Measurements from ENCODE around the gene ADAM19. TPM values are rescaled to one million over a fixed set of nuclear protein-coding genes. Genes with fewer than 3 reads are reported as not detected.

Gene ADAM19
- total RNA-seq, 1 donor from 2014 or later: 12.6 TPM

- DNase-seq (ENCODE audit: low spot score in 2 of 2): no peak
- FAIRE-seq: no peak
These were observed 29.8 kb downstream of the ADAM19 start for GRCh38 chr5:157545610-157546310.

- FAIRE-seq (no peak), DNase-seq (ENCODE audit: low spot score in 2 of 2) (no peak)
These were observed 31.0 kb downstream of the ADAM19 start for GRCh38 chr5:157544623-157544989.

- no peak for FAIRE-seq
- no peak for DNase-seq (ENCODE audit: low spot score in 2 of 2)
These were observed 31.6 kb downstream of the ADAM19 start for GRCh38 chr5:157543825-157544622.

DNA sequence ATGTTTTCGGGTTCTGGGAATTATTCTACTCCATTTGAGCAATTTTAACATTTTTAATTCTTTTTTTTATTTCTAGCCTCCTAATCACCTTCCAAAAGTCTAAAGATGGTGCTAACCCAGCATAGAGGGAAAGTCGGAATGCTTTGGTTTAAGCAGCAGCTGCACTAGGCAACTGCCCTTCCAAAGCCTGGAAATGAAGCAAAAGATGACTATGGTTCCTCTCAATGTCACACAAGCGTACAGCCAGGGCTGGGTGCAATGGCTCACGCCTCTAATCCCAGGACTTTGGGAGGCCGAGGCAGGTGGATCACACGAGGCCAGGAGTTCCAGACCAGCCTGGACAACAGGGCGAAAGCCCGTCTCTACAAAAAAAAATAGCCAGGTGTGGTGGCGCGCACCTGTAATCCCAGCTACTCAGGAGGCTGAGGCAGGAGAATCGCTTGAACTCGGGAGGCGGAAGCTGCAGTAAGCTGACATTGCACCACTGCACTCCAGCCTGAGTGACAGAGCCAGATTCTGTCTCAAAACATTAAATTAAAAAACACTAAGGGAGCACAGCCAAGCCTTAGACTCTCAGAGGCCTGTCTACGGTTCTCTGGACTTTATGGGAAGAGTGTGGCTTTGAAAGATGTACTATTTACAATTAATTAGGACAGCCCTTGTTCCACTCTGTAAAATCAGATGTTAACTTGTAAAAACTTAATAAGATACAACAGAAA lies 33.1 kb downstream of the ADAM19 start:
- no peak for FAIRE-seq

GRCh38 chr5:157541447-157542118 lies 34.0 kb downstream of the ADAM19 start:
- DNase-seq (ENCODE audit: low spot score in 2 of 2) (no peak), FAIRE-seq (no peak)

More for the DNA sequence above, 33.1 kb downstream of the ADAM19 start:
- no peak for DNase-seq (ENCODE audit: low spot score in 2 of 2)

GRCh38 chr5:157540707-157541446 lies 34.7 kb downstream of the ADAM19 start:
- DNase-seq (ENCODE audit: low spot score in 2 of 2) (no peak), FAIRE-seq (no peak)

DNA sequence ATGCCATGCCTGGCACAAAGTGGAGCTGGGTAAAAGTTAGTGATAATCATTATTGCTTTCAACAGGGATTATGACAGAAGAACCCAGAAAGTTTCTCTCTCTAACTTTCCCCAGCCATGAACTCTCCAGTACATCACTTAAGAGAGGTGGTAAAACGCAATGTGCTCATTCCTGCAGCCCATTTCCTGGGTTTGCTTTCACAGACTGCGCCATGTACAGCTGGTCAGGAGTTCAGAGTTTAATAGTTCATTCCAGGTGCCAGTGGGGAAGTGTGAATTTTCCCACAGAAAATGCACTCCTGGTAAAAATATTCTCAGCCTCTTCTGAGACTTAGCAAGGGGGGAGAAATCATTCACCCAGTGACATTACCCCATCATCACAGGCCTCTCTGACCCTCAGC lies 35.5 kb downstream of the ADAM19 start:
- FAIRE-seq (no peak), DNase-seq (ENCODE audit: low spot score in 2 of 2) (no peak)

GRCh38 chr5:157539503-157540022 lies 36.0 kb downstream of the ADAM19 start:
- DNase-seq (ENCODE audit: low spot score in 2 of 2) (no peak), FAIRE-seq (no peak)

GRCh38 chr5:157538311-157538710 lies 37.3 kb downstream of the ADAM19 start:
- FAIRE-seq (no peak), DNase-seq (ENCODE audit: low spot score in 2 of 2) (no peak)

- FAIRE-seq (no peak), DNase-seq (ENCODE audit: low spot score in 2 of 2) (no peak)
These were observed 40.3 kb downstream of the ADAM19 start for GRCh38 chr5:157535042-157535865.

GRCh38 chr5:157533011-157533481 lies 42.5 kb downstream of the ADAM19 start:
- FAIRE-seq (no peak), DNase-seq (ENCODE audit: low spot score in 2 of 2) (no peak)

GRCh38 chr5:157532022-157532421 lies 43.6 kb downstream of the ADAM19 start:
- no peak for FAIRE-seq
- no peak for DNase-seq (ENCODE audit: low spot score in 2 of 2)

- no peak for DNase-seq (ENCODE audit: low spot score in 2 of 2)
- FAIRE-seq: no peak
These were observed 45.2 kb downstream of the ADAM19 start for GRCh38 chr5:157530226-157530972.

- FAIRE-seq (no peak), DNase-seq (ENCODE audit: low spot score in 2 of 2) (no peak)
These were observed 46.6 kb downstream of the ADAM19 start for GRCh38 chr5:157529002-157529401.

- no peak for DNase-seq (ENCODE audit: low spot score in 2 of 2)
- no peak for FAIRE-seq
These were observed 47.4 kb downstream of the ADAM19 start for GRCh38 chr5:157528036-157528632.

- no peak for DNase-seq (ENCODE audit: low spot score in 2 of 2)
- FAIRE-seq: no peak
These were observed 50.7 kb downstream of the ADAM19 start for GRCh38 chr5:157524887-157525286.

DNA sequence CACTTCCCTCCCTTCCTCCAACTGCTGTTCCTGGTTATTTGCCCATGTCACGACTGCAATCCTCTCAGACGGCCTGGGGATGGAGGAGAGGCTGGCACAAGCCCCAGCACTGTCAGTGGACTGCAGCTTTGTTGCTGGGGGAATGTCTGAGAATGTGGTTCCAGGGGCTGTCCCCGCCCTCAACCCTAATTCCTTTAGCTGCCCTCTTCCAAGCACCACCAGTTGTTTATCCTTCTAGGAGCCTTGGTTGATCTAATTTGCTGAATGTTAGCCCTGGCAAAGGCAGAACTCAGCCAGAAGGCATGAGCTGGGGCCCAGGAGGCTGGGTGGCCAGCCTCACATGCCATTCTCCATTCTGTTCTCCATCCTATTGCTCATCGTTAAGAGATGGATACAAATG lies 51.6 kb downstream of the ADAM19 start:
- no peak for DNase-seq (ENCODE audit: low spot score in 2 of 2)
- FAIRE-seq: no peak

DNA sequence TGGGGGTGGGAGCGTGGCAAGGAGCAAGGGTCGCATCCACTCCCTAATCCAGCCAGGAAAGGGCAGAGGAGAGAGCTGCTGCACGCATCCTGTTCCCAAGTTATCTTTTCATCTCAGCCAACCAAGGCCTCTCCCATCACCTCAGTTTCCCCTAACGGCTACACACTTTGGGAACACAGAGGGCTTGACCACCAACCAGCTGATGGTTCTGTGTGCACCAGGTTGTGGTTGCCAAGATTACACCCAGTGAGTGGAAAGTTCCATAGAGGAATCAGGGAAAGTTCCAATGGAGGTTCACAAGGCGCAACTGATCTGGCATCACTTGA lies 53.9 kb downstream of the ADAM19 start:
- DNase-seq (ENCODE audit: low spot score in 2 of 2) (no peak), FAIRE-seq (no peak)
